HCEC 1CT (cell line): ENCODE data around the gene SLC25A44.
A peak's percentile ranks its signal among the peaks of the same experiment; 100 is the strongest.

Experiments used
- DNase-seq: peaks from one replicate; pipeline ENCODE4 v3.0.0-alpha.2; 2017

The SLC25A44 gene

GRCh38 chr1:156244126-156244525 is 50.2 kb downstream of the SLC25A44 start:
- no peak for DNase-seq

GRCh38 chr1:156244712-156245111 is 50.8 kb downstream of the SLC25A44 start:
- DNase-seq, result no peak

- no peak for DNase-seq
Measured at GRCh38 chr1:156245451-156246232, 51.7 kb downstream of the SLC25A44 start.

GRCh38 chr1:156246241-156246780 is 52.4 kb downstream of the SLC25A44 start:
- no peak for DNase-seq

GRCh38 chr1:156246781-156247459 is 53.0 kb downstream of the SLC25A44 start:
- DNase-seq, result no peak

- DNase-seq, result no peak
Measured at GRCh38 chr1:156247460-156248322, 53.8 kb downstream of the SLC25A44 start, which contains the start of gene PAQR6. Gene PAQR6, minus strand, starts transcription at chr1:156248056. Its CDS starts 1,325 bp downstream, at chr1:156246731.

- no peak for DNase-seq
Measured at GRCh38 chr1:156248323-156248683, 54.4 kb downstream of the SLC25A44 start.

- no peak for DNase-seq
Measured at GRCh38 chr1:156249593-156249992, 55.7 kb downstream of the SLC25A44 start.

- DNase-seq, result no peak
Measured at GRCh38 chr1:156251527-156251926, 57.6 kb downstream of the SLC25A44 start.

GRCh38 chr1:156253634-156254033 is 59.7 kb downstream of the SLC25A44 start:
- no peak for DNase-seq

- no peak for DNase-seq
Measured at GRCh38 chr1:156257711-156258110, 63.8 kb downstream of the SLC25A44 start.

GRCh38 chr1:156258859-156259258 is 65.0 kb downstream of the SLC25A44 start:
- DNase-seq, result no peak

- DNase-seq, result peak; percentile 20
Measured at GRCh38 chr1:156259805-156260204, 65.9 kb downstream of the SLC25A44 start.

- no peak for DNase-seq
Measured at GRCh38 chr1:156260896-156261295, 67.0 kb downstream of the SLC25A44 start.
